ENCODE measurements around the gene ZNF768.
"Not testable (repeated sequence)": the region's sequence is repeated elsewhere in the genome, so short reads cannot be mapped to it uniquely, and the experiment has no call there.

The ZNF768 gene

DNA sequence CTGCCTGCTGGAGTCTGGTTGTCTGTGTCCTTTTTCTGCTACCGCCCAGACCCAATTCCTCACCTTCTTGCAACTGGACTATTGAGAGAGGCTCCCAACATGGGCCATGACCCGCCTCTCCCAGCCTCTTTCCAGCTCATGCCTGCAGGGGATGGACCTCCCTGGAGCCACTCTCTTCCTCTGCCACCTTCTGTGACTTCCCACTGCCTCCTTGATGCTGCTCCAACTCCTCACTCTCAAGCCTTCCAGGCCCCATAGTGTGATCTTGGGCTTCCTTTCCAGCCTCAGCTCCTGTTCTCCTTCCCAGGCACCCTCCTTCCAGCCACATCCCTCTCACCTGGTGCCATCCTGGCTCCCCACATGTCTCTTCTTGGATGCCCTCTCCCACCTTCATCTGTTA is 11.1 kb downstream of the ZNF768 start:
- no peak for DNase-seq

DNA sequence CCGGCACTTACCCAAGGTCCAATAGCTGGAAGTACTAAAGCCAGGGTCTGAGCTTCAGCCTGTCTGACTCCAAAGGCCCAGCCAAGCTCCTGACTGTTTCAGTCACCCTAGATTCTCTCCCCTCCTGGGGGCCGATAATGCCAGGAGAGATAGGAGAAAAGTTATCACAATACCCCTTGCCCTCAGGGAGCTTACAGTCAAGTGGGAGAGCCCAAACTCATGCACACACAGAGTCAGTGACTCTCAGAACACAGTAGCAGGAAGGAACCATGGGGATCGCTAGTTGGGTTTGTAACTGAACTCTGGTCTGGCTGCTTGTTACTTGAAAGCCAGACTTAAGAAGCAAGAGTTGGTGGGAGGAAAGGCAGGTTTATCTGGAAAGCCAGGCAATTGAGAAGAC is 14.9 kb downstream of the ZNF768 start:
- DNase-seq = no peak

DNA sequence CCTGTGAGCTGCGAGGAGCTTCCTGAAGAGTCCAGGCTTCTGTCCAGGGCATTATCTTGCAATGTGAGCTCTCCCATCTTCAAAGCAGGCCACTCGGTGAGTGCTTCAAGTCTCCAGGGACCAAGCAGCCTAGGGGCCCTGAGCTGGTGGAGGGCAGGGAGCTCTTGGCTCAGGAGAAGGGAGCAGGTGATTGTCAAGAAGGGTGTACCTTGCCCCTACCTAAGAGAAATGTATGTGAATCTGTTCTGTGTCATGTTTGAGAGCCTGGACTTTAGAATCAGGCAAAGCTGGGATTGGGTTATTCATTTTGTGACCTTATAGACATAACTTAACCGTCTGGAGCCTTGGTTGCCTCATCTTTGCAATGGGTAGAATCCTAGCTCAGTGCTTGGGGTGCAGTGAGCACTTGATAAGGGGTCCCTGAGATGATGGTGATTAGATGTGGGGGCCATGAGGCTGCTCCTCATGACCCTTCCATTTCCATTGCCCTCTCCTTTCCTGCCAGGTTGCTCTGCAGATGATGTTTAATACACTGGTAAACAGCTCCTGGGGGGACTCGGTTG is 15.9 kb downstream of the ZNF768 start:
- no peak for DNase-seq

DNA sequence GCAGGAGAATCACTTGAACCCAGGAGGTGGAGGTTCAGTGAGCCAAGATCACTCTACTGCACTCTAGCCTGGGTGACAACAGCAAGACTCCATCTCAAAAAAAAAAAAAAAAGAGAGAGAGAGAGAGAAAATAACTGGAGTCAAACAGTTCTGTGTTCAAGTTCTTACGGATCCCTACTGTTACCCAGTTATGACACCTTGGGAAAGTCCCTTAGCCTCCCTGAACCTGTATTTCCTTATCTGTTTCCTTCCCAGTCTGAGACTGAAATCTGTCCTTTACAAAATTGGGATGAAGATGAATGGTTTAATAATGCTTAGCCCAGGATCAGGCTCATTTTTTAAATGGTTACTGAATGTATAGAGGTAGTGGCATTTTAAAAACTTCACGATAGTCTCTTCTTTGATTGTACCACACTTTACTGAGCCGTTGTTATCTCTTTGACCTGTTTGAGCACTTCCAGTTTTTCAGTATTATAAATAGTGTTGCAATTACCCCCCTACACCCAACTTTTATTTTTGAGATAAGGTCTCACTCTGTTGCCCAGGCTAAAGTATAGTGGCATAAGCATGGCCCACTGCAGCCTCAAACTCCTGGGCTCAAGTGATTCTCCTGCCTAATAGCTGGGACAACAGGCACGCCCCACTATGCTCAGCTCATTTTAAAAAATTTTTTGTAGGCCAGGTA is 17.1 kb downstream of the ZNF768 start:
- no peak for DNase-seq

DNA sequence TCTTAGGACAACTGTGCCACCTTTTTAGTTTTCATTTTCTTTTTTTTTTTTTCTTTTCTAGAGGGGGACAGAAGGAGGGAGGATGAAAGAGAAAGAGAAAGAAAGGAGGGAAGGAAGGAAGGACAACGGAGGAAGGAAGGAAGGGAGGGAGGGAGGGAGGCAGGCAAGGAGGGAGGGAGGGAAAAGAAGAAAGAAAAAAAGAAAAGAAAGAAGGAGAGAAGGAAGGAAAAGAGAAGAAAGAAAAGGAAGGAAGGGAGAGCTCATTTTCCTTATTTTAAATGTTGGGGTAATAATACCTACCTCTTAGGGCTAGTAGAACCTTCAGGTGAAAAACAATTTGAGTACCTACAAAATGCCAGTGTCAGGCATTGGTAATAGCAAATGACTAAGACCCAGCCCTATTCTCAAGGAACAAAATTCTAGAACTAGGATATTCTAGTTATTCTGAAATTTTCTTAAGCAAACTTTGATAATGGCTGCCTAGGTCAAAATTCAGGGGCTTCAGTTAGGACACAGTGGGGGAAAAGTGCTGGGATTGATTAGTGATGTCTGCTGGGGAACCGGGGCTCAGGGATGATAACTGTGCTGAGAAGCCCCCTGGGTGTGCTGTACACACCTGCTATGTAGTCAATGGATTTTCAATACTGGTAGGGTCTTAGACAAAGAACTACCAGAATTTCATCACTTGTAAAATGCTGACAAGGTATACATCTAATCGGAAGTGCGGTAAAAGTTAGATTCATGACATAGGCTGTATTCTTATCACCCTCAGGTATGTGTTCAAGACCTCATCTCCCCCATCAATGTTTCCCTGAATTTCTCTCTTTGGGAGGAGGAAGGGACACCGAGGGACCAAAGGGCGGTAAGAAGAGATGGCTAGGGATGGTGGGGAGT is 22.7 kb downstream of the ZNF768 start:
- no peak for DNase-seq

DNA sequence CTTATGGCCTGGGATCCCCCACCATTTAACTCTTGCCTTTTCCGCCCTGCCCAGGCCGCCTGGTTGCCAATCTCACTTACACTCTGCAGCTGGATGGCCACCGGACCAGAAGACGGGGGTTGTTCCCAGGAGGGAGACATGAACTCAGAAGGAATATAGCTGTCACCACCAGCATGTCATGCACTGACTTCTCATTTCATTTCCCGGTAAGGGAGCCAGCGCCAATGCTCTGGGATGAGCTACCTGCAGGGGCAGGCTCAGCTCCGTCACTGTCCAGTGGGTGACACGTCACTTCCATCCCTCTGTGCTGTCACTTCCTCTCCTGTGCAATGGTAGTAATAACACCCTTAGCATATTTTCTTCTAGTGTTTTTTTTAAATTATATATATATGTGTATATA is 27.1 kb downstream of the ZNF768 start:
- DNase-seq = no peak

DNA sequence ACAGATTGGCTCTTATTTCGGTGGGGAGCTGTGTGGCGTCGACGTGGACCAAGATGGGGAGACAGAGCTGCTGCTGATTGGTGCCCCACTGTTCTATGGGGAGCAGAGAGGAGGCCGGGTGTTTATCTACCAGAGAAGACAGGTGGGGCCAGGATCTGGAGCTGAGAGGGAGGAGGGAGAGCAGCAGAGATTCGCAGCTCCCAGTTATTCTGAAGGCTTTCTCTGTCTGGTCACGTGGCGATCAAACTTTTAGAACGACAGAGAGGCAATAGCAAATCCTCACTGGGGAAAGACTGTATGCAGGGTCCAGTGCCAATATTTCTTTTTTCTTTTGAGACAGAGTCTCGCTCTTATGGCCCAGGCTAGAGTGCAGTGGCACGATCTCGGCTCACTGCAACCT is 31.7 kb downstream of the ZNF768 start:
- DNase-seq = peak in 1 of 51 donors; percentile 64

DNA sequence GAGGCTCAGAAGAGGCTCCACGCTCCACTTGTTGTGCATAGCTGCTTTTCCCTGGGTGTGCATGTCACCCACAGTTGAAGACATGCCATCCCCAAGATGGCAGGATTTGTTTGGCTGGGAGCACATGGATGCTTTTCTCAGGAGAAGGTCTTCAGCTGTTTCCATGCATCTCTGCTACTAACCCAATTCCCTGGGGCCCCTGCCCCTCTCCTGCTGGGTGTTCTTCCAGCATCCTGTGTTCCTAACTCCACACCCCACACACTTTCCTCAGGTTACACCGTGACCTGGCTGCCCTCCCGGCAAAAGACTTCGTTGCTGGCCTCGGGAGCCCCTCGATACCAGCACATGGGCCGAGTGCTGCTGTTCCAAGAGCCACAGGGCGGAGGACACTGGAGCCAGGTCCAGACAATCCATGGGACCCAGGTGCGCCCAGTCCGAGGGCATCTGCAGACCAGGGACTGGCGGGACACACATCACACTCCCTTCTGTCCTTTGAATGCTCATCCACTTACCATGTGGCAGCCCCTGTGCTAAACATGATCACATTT is 32.4 kb downstream of the ZNF768 start:
- DNase-seq = peak in 1 of 51 donors; percentile 97

DNA sequence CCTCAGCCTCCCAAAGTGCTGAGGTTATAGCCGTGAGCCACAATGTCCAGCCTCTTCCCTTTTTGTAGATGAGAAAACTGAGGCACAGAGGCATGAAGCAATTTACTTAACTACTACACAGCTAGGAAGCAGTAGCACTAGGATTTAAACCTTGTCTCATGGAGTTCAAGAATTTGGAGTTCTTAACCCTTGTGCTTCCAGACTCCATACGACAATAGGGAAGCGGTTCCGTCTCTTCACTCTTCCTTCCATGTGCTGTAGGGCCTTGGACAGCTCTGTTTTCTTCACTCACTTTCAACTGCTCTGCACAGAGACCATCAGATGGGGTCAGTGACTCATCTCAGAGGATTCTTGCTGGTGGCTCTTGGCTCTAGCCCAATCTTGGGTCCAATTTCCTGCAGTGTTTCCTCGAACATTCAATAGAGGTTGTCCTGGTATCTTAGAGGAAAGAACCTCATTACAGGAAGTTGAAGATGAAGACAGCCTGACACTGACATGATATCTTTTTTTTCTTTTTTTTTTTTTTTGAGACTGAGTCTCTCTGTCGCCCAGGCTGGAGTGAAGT is 34.5 kb downstream of the ZNF768 start:
- no peak for DNase-seq

DNA sequence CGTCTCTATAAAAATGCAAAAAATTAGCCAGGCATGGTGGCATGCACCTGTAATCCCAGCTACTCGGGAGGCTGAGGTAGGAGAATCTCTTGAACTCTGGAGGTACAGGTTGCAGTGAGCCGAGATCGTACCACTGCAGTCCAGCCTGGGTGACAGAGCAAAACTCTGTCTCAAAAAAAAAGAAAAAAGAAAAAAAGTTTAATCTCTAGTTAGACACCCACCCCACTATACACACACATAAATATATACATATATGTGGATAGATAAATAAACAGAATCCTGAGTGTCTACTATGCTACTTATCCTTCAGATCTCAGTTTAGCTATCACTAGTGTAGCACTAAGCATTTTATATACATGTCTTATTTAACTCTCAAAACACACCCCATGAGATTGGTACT is 35.1 kb downstream of the ZNF768 start:
- DNase-seq = no peak

DNA sequence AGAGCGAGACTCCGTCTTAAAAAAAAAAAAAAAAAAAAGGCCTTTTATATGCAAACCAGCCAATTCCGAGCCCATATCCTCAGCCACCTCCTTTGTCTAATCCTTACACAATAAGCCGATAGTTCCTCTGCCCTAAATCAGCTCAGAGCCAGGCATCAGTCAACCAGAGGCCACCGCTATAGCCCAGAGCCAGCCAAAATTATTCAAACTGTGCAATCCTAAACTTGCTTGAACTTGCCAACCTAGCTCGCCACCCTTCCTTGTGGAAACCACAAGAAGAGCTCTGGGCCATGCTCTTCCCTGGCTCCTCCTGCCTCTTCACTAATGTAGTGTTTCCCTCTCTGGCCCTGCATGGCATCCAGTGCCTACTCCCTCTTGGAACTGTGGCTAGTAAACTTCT is 36.2 kb downstream of the ZNF768 start:
- DNase-seq = no peak

DNA sequence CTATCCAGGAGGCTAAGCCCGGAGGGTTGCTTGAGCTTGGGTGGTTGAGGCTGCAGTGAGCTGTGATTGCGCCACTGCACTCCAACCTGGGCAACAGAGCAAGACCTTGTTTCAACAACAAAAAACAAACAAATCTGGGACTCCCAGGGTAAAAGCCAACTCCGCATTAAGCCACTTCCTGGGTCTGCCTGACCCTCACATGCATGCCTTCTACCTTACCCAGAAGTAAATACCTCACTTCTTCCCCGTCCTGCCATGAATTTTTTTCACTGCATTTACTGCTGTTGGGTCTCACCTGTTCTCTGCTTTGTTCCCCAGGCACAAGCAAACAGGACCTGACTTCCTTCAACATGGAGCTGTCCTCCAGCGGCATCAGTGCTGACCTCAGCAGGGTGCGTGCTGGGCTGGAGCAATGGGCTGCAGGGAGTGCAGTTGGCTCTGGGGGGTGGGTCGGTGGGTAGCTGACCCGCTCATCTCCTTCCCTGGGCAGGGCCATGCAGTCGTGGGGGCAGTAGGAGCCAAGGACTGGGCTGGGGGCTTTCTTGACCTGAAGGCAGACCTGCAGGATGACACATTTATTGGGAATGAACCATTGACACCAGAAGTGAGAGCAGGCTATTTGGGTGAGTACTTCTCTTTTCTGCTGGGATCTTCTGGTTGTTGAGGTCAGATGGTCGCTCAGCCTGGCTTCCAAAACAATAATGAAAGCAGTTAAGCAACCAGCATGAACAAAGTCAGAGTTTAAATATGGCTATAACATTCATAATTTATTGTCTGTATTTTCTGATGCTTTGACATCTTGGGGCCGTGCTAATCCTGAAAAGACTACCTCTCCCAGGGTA is 37.4 kb downstream of the ZNF768 start:
- no peak for DNase-seq

DNA sequence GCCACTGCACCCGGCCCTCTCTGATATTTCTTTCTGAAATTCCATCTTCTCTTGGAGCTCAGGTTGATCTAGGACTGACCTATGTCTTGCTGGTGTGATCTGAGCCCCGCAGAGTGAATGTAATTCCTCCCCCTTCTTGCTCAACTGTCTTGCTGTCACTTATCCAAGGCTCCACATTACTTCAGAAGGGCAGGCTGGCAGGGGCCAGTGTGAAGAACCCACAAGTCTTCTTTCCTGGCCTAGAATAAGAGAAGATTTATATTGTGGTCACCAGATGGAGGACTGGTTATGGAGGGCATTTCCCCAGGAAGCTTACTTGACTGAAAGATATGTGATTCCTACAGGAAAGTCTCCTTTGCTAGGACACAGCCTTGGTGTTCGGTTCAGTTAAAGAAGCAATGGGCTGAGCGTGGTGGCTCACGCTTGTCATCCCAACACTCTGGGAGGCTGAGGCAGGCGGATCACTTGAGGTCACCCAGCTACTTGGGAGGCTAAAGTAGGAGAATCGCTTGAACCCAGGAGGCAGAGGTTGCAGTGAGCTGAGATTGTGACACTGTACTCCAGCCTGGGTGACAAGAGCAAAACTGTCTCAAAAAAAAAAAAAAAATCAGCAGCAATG is 40.4 kb downstream of the ZNF768 start:
- DNase-seq = no peak

DNA sequence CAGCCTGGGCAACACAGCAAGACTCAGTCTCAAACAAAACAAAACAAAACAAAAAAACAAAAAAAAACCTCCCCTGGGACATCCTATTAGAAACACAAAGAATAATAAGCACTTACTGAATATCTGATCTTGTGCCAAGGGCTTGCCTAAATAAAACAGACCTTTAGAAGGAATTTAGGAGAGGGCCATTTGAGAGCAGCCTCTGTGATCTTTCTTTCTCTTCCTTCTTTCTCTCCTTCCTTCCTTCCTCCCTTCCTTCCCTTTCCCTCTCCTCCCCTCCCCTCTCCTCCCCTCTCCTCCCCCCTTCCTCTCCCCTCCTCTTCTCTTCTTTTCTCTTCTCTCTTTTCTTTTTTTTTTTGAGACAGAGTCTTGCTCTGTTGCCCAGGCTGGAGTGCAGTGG is 41.5 kb downstream of the ZNF768 start:
- DNase-seq = no peak

DNA sequence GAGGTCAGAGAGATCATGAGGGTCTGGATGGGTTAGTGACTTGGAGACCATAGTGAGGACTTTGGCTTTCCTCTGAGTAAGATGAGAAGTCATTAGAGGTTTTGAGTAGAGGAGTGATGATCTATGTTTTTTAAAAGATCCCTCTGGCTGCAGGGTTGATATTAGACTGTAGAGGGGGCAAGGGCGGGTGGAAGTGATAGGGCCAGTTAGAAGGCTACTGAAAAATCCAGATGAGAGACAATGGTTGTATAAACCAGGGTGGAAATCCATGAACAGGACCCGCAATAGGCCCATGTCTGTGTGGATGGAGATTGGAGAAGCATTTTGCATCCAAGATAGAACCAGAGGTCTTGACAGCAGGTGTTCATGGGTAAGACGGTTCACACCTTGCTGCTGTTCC is 44.0 kb downstream of the ZNF768 start:
- DNase-seq = no peak

DNA sequence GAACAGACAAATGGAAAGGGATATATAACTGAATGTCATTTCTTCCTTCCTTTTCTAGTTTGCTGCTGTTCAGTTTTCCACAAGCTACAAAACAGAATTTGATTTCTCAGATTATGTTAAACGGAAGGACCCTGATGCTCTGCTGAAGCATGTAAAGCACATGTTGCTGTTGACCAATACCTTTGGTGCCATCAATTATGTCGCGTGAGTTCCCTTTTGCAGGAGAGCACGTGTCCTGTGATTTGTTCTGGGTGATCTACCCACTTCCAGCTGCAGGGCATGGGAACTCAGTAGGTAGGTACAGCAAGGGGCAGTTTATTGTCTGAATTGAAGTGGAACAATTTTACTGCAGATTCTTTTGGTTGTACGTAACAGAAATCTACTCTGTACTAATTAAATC is 45.0 kb downstream of the ZNF768 start:
- no peak for DNase-seq

DNA sequence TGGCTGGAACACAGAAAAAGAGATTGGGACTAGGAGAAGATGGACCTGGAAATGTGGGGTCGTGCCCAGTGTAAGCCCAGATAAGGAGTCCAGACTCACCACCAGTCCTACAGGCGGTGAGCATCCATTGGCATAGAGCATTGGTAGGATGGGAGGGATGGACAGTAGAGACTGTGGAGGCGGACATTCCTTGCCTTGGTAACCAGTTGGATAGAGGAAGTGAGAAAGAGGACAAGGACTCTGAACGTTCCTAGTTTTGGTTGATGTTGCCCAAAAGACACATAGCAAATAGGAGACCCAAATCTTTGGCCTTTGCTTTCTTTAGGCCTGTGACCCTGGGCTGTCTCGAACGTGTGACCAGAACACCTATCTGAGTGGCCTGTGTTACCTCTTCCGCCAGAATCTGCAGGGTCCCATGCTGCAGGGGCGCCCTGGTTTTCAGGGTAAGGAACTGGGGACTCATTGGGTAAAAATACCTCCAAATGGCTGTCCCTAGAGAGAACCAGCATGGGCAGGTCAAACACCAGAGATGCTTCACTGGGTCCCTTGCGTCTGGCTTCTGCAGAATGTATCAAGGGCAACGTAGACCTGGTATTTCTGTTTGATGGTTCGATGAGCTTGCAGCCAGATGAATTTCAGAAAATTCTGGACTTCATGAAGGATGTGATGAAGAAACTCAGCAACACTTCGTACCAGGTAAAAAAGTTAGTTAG is 47.4 kb downstream of the ZNF768 start:
- DNase-seq = no peak

DNA sequence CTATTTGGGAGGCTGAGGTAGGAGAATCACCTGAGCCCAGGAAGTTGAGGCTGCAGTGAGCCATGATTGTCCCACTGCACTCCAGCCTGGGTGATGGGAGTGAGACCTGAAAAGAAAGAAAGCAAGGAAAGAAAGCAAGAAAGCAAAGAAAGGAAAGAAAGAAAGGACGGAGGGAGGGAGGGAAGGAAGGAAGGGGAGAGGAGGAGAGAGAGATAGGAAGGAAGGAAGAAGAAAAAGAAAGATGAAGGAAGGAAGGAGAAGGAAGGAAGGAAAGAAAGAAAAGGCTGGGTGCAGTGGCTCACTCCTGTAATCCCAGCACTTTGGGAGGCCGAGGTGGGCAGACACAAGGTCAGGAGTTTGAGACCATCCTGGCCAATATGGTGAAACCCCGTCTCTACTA is 48.6 kb downstream of the ZNF768 start:
- DNase-seq = not testable (repeated sequence)

DNA sequence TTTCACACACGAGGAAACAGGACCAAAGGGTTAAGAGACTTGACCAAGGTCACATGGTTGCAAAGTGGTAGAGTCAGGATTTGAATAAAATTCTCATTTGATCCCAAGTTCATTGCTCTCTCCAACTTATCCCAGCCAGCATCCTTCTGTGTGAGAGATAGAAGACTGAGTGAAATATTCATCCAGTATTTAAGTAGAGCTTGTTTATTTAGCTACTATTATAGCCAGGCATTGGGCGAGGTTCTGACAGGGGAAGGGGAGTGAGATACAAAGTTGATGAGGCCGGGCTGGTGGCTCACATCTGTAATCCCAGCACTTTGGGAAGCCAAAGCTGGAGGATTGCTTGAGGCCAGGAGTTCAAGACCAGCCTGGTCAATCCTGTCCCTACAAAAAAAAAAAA is 49.4 kb downstream of the ZNF768 start:
- DNase-seq = no peak

DNA sequence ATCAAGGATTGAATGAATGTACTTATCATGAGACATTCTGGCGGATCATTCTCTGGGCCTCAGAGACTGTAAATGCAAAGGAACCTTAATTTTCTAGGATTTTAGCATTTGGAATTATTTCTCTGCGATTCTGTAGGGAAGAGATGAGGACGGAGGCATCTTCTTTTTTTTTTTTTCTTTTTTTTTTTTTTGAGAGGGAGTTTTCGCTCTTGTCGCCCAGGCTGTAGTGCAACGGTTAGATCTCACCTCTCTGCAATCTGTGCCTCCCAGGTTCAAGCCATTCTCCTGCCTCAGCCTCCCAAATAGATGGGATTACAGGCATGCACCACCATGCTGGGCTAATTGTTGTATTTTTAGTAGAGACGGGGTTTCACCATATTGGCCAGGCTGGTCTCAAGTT is 51.7 kb downstream of the ZNF768 start:
- DNase-seq = no peak

Measured in hypothalamus (tissue), 51 donors.